DOHH2 (cell line): ENCODE data around the gene XRCC4.

ENCODE experiments used
- H3F3A ChIP-seq: fragments of 200-600 bp; sonication (generic), shearing (Covaris generic); 2 replicates; pipeline ENCODE4 v1.6.0; 2016; ENCODE audit warnings: antibody characterized with exemption, mild to moderate bottlenecking; ENCODE audit not compliant: control insufficient read depth, insufficient read depth
- H3K27ac ChIP-seq: fragments of 200-600 bp; sonication (generic); 2 replicates; pipeline ENCODE4 v1.5.1; 2014; ENCODE audit warnings: low read depth, mild to moderate bottlenecking, low read length, moderate library complexity
- H3K27me3 ChIP-seq: fragments of 200-600 bp; sonication (generic); 2 replicates; pipeline ENCODE4 v1.6.1; 2014; ENCODE audit warnings: mild to moderate bottlenecking, low read length, mixed read lengths; ENCODE audit not compliant: control insufficient read depth
- H3K36me3 ChIP-seq: fragments of 200-600 bp; sonication (generic); 2 replicates; pipeline ENCODE4 v1.6.1; 2014; ENCODE audit warnings: mild to moderate bottlenecking, low read length, moderate library complexity, mixed read lengths; ENCODE audit not compliant: control insufficient read depth
- H3K4me1 ChIP-seq: fragments of 200-600 bp; sonication (generic); 2 replicates; pipeline ENCODE4 v1.6.1; 2014; ENCODE audit warnings: mild to moderate bottlenecking, low read length, mixed read lengths; ENCODE audit not compliant: control insufficient read depth
- H3K4me2 ChIP-seq: fragments of 200-600 bp; sonication (generic); 2 replicates; pipeline ENCODE4 v1.6.0; 2014; ENCODE audit warnings: mild to moderate bottlenecking, low read length, moderate library complexity
- H3K4me3 ChIP-seq: fragments of 200-600 bp; sonication (generic); 2 replicates; pipeline ENCODE4 v1.5.1; 2014; ENCODE audit warnings: mild to moderate bottlenecking, low read length, mixed read lengths
- H3K79me2 ChIP-seq: fragments of 200-600 bp; sonication (generic); 2 replicates; pipeline ENCODE4 v1.6.1; 2014; ENCODE audit warnings: mild to moderate bottlenecking, low read length, mixed read lengths; ENCODE audit not compliant: control insufficient read depth
- H3K9me2 ChIP-seq: fragments of 200-600 bp; sonication (generic); replicated peaks from 2 replicates; pipeline ENCODE4 v1.6.1; 2014; ENCODE audit warnings: mild to moderate bottlenecking, low read length, mixed read lengths; ENCODE audit not compliant: control insufficient read depth
- H3K9me3 ChIP-seq: fragments of 200-600 bp; sonication (generic); 2 replicates; pipeline ENCODE4 v1.6.1; 2014; ENCODE audit warnings: antibody characterized with exemption, low read length, mixed read lengths; ENCODE audit not compliant: control insufficient read depth, insufficient read depth
- H4K20me1 ChIP-seq: fragments of 200-600 bp; sonication (generic); 2 replicates; pipeline ENCODE4 v1.6.0; 2014; ENCODE audit warnings: low read depth, mild to moderate bottlenecking, antibody characterized with exemption, low read length, moderate library complexity; ENCODE audit not compliant: control insufficient read depth, insufficient read depth
- CTCF ChIP-seq: fragments of 200-600 bp; sonication (generic); IDR thresholded peaks from one replicate; pipeline ENCODE4 v1.5.1; 2014; ENCODE audit warnings: antibody characterized with exemption, mild to moderate bottlenecking, low read depth, low read length; ENCODE audit not compliant: poor library complexity, severe bottlenecking
- EZH2phosphoT487 ChIP-seq: fragments of 200-600 bp; sonication (generic); IDR thresholded peaks from 2 replicates; pipeline ENCODE4 v1.6.1; 2017; ENCODE audit warnings: borderline replicate concordance, mild to moderate bottlenecking, antibody characterized with exemption, low read length, moderate library complexity, mixed read lengths

The XRCC4 gene

GRCh38 chr5:83387041-83387440 lies 309.7 kb downstream of the XRCC4 start:
- H4K20me1 ChIP-seq, result no peaks in the 10 kb centered on the region
- no peak overlapping the region for H3K27ac ChIP-seq
- no peaks in the 10 kb centered on the region for H3F3A ChIP-seq
- H3K9me2 ChIP-seq, result no peaks in the 10 kb centered on the region
- no peaks in the 10 kb centered on the region for H3K27me3 ChIP-seq
- no peak for TF ChIP-seq EZH2phosphoT487
- TF ChIP-seq CTCF, result no peak
- H3K36me3 ChIP-seq, result no peaks in the 10 kb centered on the region
- H3K4me1 ChIP-seq, result no peaks in the 10 kb centered on the region
- H3K9me3 ChIP-seq, result no peaks in the 10 kb centered on the region
- H3K79me2 ChIP-seq, result no peaks in the 10 kb centered on the region
- H3K4me3 ChIP-seq, result no peak overlapping the region
- H3K4me2 ChIP-seq, result no peak overlapping the region

- no peak overlapping the region for H3K4me3 ChIP-seq
- no peak for TF ChIP-seq EZH2phosphoT487
- no peak for TF ChIP-seq CTCF
These were observed 311.3 kb downstream of the XRCC4 start for GRCh38 chr5:83388608-83389007.

GRCh38 chr5:83392766-83393503 lies 315.6 kb downstream of the XRCC4 start:
- no peaks in the 10 kb centered on the region for H3K9me3 ChIP-seq
- no peaks in the 10 kb centered on the region for H3K36me3 ChIP-seq
- H3K27ac ChIP-seq, result no peak overlapping the region
- H3K4me3 ChIP-seq, result no peak overlapping the region
- H3K27me3 ChIP-seq, result no peaks in the 10 kb centered on the region
- no peaks in the 10 kb centered on the region for H4K20me1 ChIP-seq
- H3K79me2 ChIP-seq, result no peaks in the 10 kb centered on the region
- no peaks in the 10 kb centered on the region for H3F3A ChIP-seq
- H3K4me1 ChIP-seq, result no peaks in the 10 kb centered on the region
- no peaks in the 10 kb centered on the region for H3K9me2 ChIP-seq
- TF ChIP-seq EZH2phosphoT487 (no peak), CTCF (no peak)
- no peak overlapping the region for H3K4me2 ChIP-seq

More at GRCh38 chr5:83388608-83389007, 311.3 kb downstream of the XRCC4 start:
- no peaks in the 10 kb centered on the region for H3K4me1 ChIP-seq
- no peaks in the 10 kb centered on the region for H3K9me2 ChIP-seq
- no peaks in the 10 kb centered on the region for H4K20me1 ChIP-seq
- H3K9me3 ChIP-seq, result no peaks in the 10 kb centered on the region
- no peaks in the 10 kb centered on the region for H3K27me3 ChIP-seq
- H3F3A ChIP-seq, result no peaks in the 10 kb centered on the region
- no peaks in the 10 kb centered on the region for H3K36me3 ChIP-seq
- H3K27ac ChIP-seq, result no peak overlapping the region
- H3K4me2 ChIP-seq, result no peak overlapping the region
- H3K79me2 ChIP-seq, result no peaks in the 10 kb centered on the region
